AG10803 (cell line): Measurements from ENCODE around the gene KDELR1.
A peak's percentile ranks its signal among the peaks of the same experiment; 100 is the strongest.

ENCODE experiments used
- DNase-seq: peaks from one replicate; pipeline ENCODE4 v3.0.0; 2010; ENCODE audit warnings: low read depth
- H3K4me3 ChIP-seq: 2 replicates; pipeline ENCODE4 v1.5.1; 2011; ENCODE audit warnings: mild to moderate bottlenecking, low read length, control low read depth
- CTCF ChIP-seq: conservative IDR thresholded peaks from 2 replicates; pipeline ENCODE4 v1.5.1; 2011; ENCODE audit warnings: mild to moderate bottlenecking, low read length, control low read depth, inconsistent platforms

The KDELR1 gene

GRCh38 chr19:48398102-48398374 is 6.7 kb upstream of the KDELR1 start:
- no peak for DNase-seq
- TF ChIP-seq CTCF: no peak
- peak overlapping the region; percentile 68 for H3K4me3 ChIP-seq

- TF ChIP-seq CTCF: no peak
- H3K4me3 ChIP-seq: peak overlapping the region; percentile 68
- DNase-seq: no peak
Observed at GRCh38 chr19:48397263-48398101, 6.1 kb upstream of the KDELR1 start.

- DNase-seq: no peak
- H3K4me3 ChIP-seq: 0 out of 2 replicates have a peak overlapping the region, but pooled peaks have one; percentile 68
- no peak for TF ChIP-seq CTCF
Observed at GRCh38 chr19:48396824-48397176, 5.4 kb upstream of the KDELR1 start.

- no peak overlapping the region for H3K4me3 ChIP-seq
- no peak for TF ChIP-seq CTCF
- no peak for DNase-seq
Observed at GRCh38 chr19:48396016-48396823, 4.9 kb upstream of the KDELR1 start.

- no peak for DNase-seq
- TF ChIP-seq CTCF: no peak
- H3K4me3 ChIP-seq: no peak overlapping the region
Observed at GRCh38 chr19:48395499-48395898, 4.1 kb upstream of the KDELR1 start.

- H3K4me3 ChIP-seq: peak overlapping the region; percentile 39; the same call in 1 of the 2 replicates
- TF ChIP-seq CTCF: no peak
Observed at GRCh38 chr19:48395170-48395455, 3.8 kb upstream of the KDELR1 start.

More at GRCh38 chr19:48395170-48395455, 3.8 kb upstream of the KDELR1 start:
- no peak for DNase-seq
